Stimulated activated naive CD8-positive, alpha-beta T cell treated with anti-CD3 and anti-CD28 coated beads, Interleukin-15, Interleukin-2, amounts not matched to agents 100 ng/mL and 50 ng/mL, for 24 hours (primary cell): ENCODE data around the gene NCBP3.

ENCODE experiments used
- H3K27ac Mint-ChIP-seq: one replicate; pipeline ENCODE4 v1.8.0; 2021; ENCODE audit warnings: mild to moderate bottlenecking, mixed read lengths
- H3K27me3 Mint-ChIP-seq: one replicate; pipeline ENCODE4 v1.8.0; 2021; ENCODE audit warnings: mixed read lengths
- H3K36me3 Mint-ChIP-seq: one replicate; pipeline ENCODE4 v1.8.0; 2021; ENCODE audit warnings: low read depth, mixed read lengths
- H3K4me1 Mint-ChIP-seq: one replicate; pipeline ENCODE4 v1.8.0; 2021; ENCODE audit warnings: low read depth, mixed read lengths
- H3K4me3 Mint-ChIP-seq: one replicate; pipeline ENCODE4 v1.8.0; 2021; ENCODE audit warnings: mild to moderate bottlenecking, mixed read lengths
- H3K9me3 Mint-ChIP-seq: one replicate; pipeline ENCODE4 v1.8.0; 2021; ENCODE audit warnings: mixed read lengths

Gene NCBP3

DNA sequence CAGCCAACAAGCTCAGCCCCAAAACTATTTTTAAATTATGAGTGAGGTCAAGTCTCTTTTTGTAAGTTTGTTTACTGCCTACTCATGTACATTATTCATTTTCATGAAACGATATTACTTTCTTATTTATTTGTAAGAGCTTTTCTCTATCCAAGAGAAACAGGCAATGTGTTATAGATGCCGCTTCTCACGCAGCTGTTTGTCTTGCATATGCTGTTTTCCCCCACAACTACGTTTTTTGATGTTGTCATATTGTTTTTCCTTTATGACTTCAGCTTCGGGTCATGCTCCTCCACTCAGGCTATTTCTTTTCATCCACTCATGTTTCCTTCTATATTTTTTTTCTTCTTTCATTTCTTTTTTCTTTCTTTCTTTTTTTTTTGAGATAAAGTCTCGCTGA is 65.1 kb downstream of the NCBP3 start:
- no peaks in the 10 kb centered on the region for H3K9me3 Mint-ChIP-seq
- H3K36me3 Mint-ChIP-seq, result no peaks in the 10 kb centered on the region
- no peak overlapping the region for H3K4me3 Mint-ChIP-seq
- no peaks in the 10 kb centered on the region for H3K4me1 Mint-ChIP-seq
- no peak overlapping the region for H3K27ac Mint-ChIP-seq
- peaks cover 3% of the 10 kb centered on the region for H3K27me3 Mint-ChIP-seq

DNA sequence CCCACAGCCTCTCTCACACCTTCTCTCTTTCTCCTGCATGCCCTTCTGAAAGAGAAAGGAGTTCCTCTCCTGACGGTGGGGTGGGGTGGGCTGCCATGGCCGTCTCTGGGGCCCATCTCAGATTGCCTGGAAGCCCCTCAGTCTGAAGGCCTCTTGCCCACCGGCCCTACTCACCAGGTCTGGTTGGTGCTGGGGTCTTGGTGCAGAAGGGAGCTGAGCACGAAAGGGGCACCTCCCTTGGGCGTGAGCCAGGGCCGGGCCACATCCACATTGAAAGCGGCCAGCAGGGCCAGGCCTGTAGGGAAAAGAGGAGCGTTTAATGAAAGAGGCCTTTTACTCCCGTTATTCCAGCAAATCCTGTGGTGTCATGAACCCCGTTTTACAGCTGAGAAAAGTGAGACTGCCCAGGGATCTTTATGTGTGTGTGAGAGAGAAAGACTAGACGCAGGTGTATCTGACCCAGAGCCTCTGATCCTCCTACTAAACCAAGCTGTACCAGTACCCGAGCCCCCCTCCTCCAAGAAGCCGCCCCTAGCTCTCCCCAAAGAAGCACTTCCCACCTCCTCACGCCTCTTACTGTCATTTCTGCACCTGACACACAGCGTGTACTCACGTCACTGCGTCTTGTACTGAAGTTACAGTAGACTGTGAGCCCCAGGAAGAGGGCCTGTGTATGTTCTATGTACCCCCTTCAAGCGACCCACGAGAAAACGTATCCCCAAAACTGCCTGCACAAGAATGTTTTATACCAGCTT is 68.5 kb downstream of the NCBP3 start:
- Mint-ChIP-seq H3K27me3 (peaks cover 3% of the 10 kb centered on the region), H3K9me3 (no peaks in the 10 kb centered on the region), H3K27ac (no peak overlapping the region), H3K4me1 (peaks cover 3% of the 10 kb centered on the region), H3K36me3 (no peaks in the 10 kb centered on the region), H3K4me3 (no peak overlapping the region)

DNA sequence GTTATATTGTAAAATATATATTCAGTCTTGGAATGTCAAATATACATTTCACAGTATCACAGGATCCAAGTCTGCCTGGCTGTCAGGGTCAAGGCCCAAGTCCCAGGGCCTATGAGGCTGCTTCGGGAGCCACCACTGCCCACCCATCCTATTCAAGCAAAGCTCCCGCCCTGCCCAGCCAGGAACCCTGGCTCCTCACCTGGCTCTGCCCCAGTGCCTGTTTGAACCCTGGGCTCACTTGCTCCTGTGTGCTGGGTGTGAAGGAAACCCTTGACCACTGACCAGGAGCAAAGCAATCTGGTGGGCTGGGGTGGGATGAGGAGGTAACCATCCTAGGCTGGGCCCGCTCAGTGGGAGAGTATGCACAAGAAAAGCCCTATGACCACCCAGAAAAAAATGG is 72.1 kb downstream of the NCBP3 start:
- H3K9me3 Mint-ChIP-seq, result no peaks in the 10 kb centered on the region
- no peaks in the 10 kb centered on the region for H3K36me3 Mint-ChIP-seq
- H3K4me1 Mint-ChIP-seq, result peaks cover 33% of the 10 kb centered on the region
- peaks cover 15% of the 10 kb centered on the region for H3K27me3 Mint-ChIP-seq
- no peak overlapping the region for H3K27ac Mint-ChIP-seq
- H3K4me3 Mint-ChIP-seq, result no peak overlapping the region

DNA sequence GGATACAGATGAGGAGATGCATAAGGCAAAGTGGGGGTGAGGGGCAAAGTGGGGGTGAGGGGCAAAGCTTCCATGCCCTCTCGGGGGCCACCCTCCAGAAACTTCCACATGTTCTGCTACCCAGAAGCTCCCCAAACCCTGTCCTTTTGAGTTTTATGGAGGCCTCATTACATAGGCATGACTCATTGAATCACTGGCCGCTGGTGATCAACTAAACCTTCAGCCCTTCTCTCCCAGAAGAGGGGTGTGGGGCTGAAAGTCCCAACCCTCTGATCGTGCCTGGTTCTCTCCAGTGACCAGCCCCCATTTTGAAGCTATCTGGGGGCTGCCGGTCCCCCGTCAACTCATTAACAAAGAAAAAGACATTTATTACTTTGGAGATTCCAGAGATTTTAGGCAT is 72.5 kb downstream of the NCBP3 start:
- Mint-ChIP-seq H3K4me3 (no peak overlapping the region), H3K27me3 (peaks cover 17% of the 10 kb centered on the region), H3K4me1 (peaks cover 37% of the 10 kb centered on the region), H3K36me3 (no peaks in the 10 kb centered on the region), H3K27ac (no peak overlapping the region), H3K9me3 (no peaks in the 10 kb centered on the region)

DNA sequence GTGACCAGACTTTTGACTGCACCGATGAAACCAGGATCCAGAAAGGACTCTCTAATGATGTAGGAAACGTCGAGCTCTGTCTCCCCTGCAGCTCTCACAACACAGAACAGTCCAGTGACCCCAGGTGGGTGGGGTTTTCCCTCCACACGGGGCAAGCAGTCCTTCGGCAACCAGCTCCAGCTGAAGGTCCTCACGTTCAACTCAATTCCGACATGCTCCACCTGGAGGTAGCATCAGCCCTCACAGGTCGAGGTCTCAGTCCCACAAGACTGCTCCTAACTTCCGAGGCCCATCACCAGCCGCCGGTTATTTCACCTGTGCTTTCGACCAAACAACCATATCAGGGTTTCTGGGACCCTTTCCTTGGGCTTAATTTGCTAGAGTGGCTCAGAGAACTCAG is 73.3 kb downstream of the NCBP3 start:
- H3K27me3 Mint-ChIP-seq, result peaks cover 20% of the 10 kb centered on the region

DNA sequence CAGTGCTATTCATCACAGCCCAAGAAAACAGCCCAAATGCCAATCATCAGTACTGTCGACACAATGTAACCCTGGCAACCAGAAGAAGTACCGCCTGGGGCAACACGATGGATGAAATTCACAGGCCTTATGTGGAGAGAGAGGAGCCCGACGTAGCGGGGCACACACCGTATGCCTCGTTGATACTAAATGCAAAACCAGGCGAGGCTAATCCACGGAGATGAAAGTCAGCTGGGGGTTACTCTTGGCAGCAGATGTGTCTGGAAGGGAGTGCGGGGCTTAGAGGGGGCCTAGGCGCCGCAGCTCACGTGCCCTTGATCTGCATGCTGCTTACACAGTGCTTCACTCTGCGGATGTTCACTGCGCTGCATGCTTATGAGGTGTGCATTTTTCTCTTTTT is 74.9 kb downstream of the NCBP3 start:
- Mint-ChIP-seq H3K9me3 (no peaks in the 10 kb centered on the region), H3K4me3 (peak overlapping the region; percentile 18), H3K27ac (peak overlapping the region; percentile 23), H3K4me1 (peaks cover 57% of the 10 kb centered on the region), H3K36me3 (no peaks in the 10 kb centered on the region), H3K27me3 (peaks cover 24% of the 10 kb centered on the region)

More for the DNA sequence above, 73.3 kb downstream of the NCBP3 start:
- H3K4me3 Mint-ChIP-seq, result peak overlapping the region; percentile 10
- peaks cover 44% of the 10 kb centered on the region for H3K4me1 Mint-ChIP-seq
- H3K9me3 Mint-ChIP-seq, result no peaks in the 10 kb centered on the region
- no peaks in the 10 kb centered on the region for H3K36me3 Mint-ChIP-seq
- H3K27ac Mint-ChIP-seq, result no peak overlapping the region

DNA sequence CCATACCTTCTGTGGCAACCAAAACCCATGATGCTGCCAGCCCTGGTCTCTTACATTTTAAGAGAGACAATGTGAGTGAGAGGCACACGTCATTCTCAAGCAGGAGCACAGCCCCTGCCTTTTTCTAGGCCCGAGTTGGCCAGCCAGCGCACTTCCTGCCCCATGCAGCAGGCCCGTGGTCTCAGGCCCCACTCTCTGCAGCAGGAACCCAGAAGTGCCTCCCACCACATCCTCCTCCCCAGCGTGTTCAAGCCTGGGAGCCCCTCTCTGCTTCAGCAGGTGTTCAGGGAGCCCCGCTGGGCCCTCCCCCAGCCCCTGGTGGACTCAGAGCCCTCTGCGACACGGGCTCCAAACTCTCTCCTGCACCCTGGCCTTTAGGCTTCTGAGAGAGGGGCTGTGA is 75.6 kb downstream of the NCBP3 start:
- Mint-ChIP-seq H3K36me3 (peaks cover 2% of the 10 kb centered on the region), H3K9me3 (no peaks in the 10 kb centered on the region), H3K27me3 (peaks cover 26% of the 10 kb centered on the region), H3K4me3 (no peak overlapping the region), H3K4me1 (peaks cover 64% of the 10 kb centered on the region), H3K27ac (no peak overlapping the region)

DNA sequence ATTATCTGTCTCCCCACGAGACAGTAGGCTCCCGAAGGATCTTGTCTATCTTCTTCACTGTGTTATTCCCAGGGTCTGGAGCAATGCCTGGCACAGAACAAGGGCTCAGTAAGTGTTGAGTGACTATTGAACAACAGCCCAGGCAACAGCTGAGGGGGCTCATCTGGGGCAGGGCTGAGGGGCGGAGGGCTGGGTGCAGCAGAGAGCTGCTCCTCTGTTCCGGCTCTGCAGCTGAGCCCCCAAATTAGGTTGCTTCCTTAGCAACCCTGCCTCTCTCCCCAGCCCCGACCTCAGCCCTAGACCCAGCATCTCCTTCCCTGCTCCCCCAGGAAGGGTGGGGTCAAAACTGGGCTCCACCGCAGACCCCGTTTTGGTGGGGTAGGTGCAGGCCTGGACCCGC is 77.3 kb downstream of the NCBP3 start:
- H3K4me3 Mint-ChIP-seq, result no peak overlapping the region

DNA sequence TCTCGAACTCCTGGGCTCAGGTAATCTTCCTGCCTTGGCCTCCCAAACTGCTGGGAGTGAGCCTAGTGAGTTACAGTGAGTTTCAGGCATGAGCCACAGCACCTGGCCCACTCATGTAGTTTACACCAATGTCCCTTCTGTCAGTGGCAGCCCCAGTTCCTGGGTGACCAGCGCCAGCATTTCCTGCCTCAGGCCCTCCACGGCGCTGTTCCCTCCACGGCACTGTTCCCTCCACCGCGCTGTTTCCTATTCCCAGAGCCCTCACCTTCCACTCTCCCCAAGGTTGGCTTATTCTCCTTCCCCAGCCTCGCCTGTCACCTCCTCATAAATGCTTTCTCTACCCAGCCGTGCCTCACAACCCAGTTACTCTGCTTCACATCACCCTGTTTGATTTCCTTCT is 77.7 kb downstream of the NCBP3 start:
- Mint-ChIP-seq H3K27me3 (peaks cover 27% of the 10 kb centered on the region), H3K27ac (no peak overlapping the region), H3K4me3 (no peak overlapping the region), H3K9me3 (no peaks in the 10 kb centered on the region), H3K4me1 (peaks cover 85% of the 10 kb centered on the region), H3K36me3 (peaks cover 4% of the 10 kb centered on the region)

More for the DNA sequence above, 77.3 kb downstream of the NCBP3 start:
- H3K36me3 Mint-ChIP-seq, result peaks cover 4% of the 10 kb centered on the region
- no peak overlapping the region for H3K27ac Mint-ChIP-seq
- H3K4me1 Mint-ChIP-seq, result peaks cover 81% of the 10 kb centered on the region
- H3K27me3 Mint-ChIP-seq, result peaks cover 27% of the 10 kb centered on the region
- H3K9me3 Mint-ChIP-seq, result no peaks in the 10 kb centered on the region

DNA sequence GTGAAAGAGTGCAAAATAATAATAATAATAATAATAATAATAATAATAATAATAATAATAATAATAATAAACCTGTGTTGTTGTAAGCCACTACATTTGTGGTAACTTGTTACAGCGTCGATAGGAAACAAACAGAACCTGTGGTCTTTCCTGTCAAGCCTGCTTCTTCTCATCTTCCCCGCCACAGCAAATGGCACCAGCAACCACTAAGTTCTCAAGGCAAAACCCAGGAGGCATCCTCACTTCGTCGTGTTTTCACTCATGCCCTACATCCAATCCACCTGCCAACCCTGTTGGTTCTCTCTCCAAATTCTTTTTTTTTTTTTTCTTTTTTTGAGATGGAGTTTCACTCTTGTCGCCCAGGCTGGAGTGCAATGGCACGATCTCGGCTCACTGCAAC is 79.3 kb downstream of the NCBP3 start:
- Mint-ChIP-seq H3K36me3 (peaks cover 4% of the 10 kb centered on the region), H3K4me3 (no peak overlapping the region), H3K27ac (no peak overlapping the region), H3K9me3 (no peaks in the 10 kb centered on the region), H3K4me1 (peaks cover 91% of the 10 kb centered on the region), H3K27me3 (peaks cover 20% of the 10 kb centered on the region)

DNA sequence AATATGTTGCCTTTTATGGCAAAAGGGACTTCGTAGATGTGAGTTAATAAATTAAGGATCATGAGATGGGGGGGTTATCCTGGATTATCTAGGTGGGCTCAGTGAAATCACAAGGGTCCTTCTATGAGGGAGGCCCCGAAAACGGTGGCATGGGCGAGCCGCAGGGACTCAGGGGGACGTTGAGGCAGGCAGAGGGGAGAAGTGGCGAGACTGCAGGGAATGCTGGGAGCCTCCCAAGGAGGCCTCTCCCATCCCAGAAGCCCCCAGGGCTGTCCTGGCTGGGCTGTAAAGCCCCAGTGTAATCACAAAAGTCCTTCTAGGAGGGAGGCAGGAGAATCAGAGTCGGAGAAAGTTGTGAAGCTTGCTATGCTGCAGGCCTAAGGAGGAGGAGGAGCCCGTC is 80.1 kb downstream of the NCBP3 start:
- Mint-ChIP-seq H3K27ac (peak overlapping the region; percentile 81), H3K27me3 (peaks cover 23% of the 10 kb centered on the region)

DNA sequence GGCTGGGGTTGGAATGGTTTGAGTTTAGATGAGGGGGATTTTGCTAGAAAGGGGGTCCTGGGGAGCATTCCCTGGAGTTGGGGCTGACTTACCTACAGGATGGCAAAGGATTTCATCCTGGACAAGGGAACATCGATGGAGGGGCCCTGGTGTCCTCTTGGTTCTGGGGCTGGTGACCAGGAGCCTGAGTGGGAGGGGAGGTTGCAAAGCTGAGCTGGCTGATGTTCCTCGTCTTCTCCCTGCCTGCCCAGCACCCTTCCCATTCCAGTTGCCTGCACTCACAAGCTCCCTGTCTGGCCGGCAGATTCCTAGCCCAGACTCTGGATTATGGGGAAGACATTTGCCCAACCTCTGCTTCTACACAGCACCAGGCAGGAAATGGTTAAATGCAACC is 82.3 kb downstream of the NCBP3 start:
- H3K36me3 Mint-ChIP-seq, result peaks cover 12% of the 10 kb centered on the region

More for the DNA sequence above, 80.1 kb downstream of the NCBP3 start:
- Mint-ChIP-seq H3K4me1 (peaks cover 88% of the 10 kb centered on the region), H3K4me3 (no peak overlapping the region), H3K9me3 (no peaks in the 10 kb centered on the region), H3K36me3 (peaks cover 4% of the 10 kb centered on the region)

DNA sequence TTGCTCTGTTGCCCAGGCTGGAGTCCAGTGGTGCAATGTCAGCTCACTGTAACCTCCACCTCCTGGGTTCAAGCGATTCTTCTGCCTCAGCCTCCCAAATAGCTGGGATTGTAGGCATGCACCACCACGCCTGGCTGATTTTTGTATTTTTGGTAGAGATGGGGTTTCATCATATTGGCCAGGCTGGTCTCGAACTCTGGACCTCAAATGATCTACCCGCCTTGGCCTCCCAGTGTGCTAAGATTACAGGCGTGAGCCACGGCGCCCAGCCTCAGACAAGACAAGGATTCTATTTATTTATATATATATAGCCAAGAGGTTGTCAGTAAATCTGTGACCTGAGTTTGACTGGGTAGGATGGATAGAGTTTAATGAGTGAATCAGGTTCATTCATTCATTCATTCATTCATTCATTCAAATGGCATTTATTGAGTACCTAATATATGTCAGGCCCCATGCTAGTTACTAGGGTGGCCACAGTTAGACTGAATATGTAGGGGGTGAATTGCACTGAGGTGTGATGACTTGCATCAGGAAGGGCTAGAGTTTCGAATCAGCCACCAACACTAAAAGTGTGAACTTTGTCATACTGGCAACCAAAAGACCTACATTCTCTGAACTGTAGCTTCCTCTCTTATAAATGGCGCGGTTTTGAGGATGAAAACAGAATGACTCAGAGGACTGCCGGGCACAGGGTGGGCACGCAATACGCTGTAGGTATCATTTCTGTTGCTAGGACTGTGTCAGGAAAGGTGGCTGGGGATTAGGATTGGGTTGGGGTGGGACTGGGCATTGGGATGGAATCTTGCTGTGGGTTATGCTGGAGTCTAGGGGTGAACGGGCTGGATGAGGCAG is 82.9 kb downstream of the NCBP3 start:
- H3K36me3 Mint-ChIP-seq, result peaks cover 12% of the 10 kb centered on the region
- H3K9me3 Mint-ChIP-seq, result peaks cover 8% of the 10 kb centered on the region
- H3K27ac Mint-ChIP-seq, result peak overlapping the region; percentile 83
- peaks cover 68% of the 10 kb centered on the region for H3K4me1 Mint-ChIP-seq
- peak overlapping the region; percentile 47 for H3K4me3 Mint-ChIP-seq
- H3K27me3 Mint-ChIP-seq, result peaks cover 24% of the 10 kb centered on the region

More for the DNA sequence above, 82.3 kb downstream of the NCBP3 start:
- Mint-ChIP-seq H3K4me1 (peaks cover 74% of the 10 kb centered on the region), H3K4me3 (peak overlapping the region; percentile 47), H3K9me3 (peaks cover 8% of the 10 kb centered on the region), H3K27me3 (peaks cover 28% of the 10 kb centered on the region), H3K27ac (peak overlapping the region; percentile 83)

DNA sequence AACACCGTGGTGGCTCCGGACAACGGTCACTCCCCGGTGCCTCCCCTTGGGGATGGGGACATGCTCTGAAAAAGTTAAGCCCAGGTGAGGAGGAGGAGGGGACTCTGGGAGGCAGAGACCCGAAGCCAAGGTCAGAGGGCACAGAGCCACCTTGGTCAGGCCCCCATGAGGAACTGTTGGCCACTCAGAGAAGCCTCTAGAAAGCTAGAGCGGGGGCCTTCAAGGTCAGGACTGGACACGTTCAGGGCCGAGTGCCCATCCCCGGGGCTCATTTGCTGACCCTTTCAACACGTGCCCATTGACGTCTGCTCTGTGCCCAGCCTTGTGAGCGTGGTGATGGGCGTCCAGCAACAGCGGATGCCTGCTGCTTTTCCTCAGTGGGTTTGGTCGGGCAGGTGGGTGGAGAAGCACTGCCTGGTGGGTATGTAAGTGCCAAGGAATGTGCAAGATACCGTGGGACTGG is 84.1 kb downstream of the NCBP3 start:
- Mint-ChIP-seq H3K27ac (no peak overlapping the region), H3K27me3 (peaks cover 20% of the 10 kb centered on the region), H3K9me3 (peaks cover 8% of the 10 kb centered on the region), H3K36me3 (peaks cover 12% of the 10 kb centered on the region), H3K4me3 (no peak overlapping the region), H3K4me1 (peaks cover 60% of the 10 kb centered on the region)
